PFSK-1 (cell line): ENCODE results near the gene GUCA2A.

Experiments
- POLR2AphosphoS5 ChIP-seq: IDR thresholded peaks from 2 replicates; pipeline ENCODE4 v1.6.1; 2012; ENCODE audit warnings: low read depth, mild to moderate bottlenecking, control low read depth, low read length, moderate library complexity
- REST ChIP-seq, 2 experiments: IDR thresholded peaks; 2 replicates each; pipeline versions ENCODE4 v1.6.1 to v1.8.0; 2011 to 2012; ENCODE audit warnings: low read depth in 2 of 2, low read length in 2 of 2, control low read depth in 1 of 2, inconsistent platforms in 1 of 2, mild to moderate bottlenecking in 1 of 2, moderate library complexity in 1 of 2; ENCODE audit not compliant: insufficient read depth in 1 of 2

- TF ChIP-seq POLR2AphosphoS5: no peak
- no peak for TF ChIP-seq REST (IDR thresholded peaks at IDR 0.05; ENCODE audit: insufficient read depth in 1 of 2, low read depth in 2 of 2, low read length in 2 of 2)
Measured at GRCh38 chr1:42127767-42128166, 36.8 kb downstream of the GUCA2A start.
